ENCODE data around the gene NDUFS3. TPM values are rescaled to one million over a fixed set of nuclear protein-coding genes. Genes with fewer than 3 reads are reported as not detected.

The NDUFS3 gene
- total RNA-seq, 1 experiment from 2014 or later = 119 TPM

- H3F3A ChIP-seq (ENCODE audit: insufficient read depth, low read depth) = peaks cover 16% of the 10 kb centered on the region; the same call in 1 of the 2 replicates
- no peak for DNase-seq
- TF ChIP-seq CTCF (conservative IDR thresholded peaks at IDR 0.05) = no peak
- no peak for TF ChIP-seq EZH2 (IDR thresholded peaks at IDR 0.05; ENCODE audit: low read depth)
- no peaks in the 10 kb centered on the region for H3K9me3 ChIP-seq (ENCODE audit: insufficient read depth, low read depth)
- intact Hi-C loops (cut with micrococcal nuclease; ENCODE audit: unreplicated experiment) = no loop called here
- H3K4me2 ChIP-seq = peak overlapping the region; percentile 98
- H3K9me2 ChIP-seq (ENCODE audit: insufficient read depth) = no peaks in the 10 kb centered on the region
- no peaks in the 10 kb centered on the region for H4K20me1 ChIP-seq (ENCODE audit: insufficient read depth)
- H3K79me2 ChIP-seq (ENCODE audit: low read depth) = peaks cover 34% of the 10 kb centered on the region
- peak overlapping the region; percentile 80; the same call in 1 of the 2 replicates for H3K4me3 ChIP-seq
- H3K4me1 ChIP-seq (replicated peaks; ENCODE audit: insufficient read depth) = peaks cover 12% of the 10 kb centered on the region
- H3K27me3 ChIP-seq (ENCODE audit: insufficient read depth, low read depth) = no peaks in the 10 kb centered on the region
- H3K36me3 ChIP-seq (ENCODE audit: low read depth) = peaks cover 17% of the 10 kb centered on the region; the same call in 1 of the 2 replicates
- ChIA-PET POLR2A (ENCODE audit: unreplicated experiment) (interaction anchor here (0.5 to 0.6 kb wide), 3 partner anchors 11 to 1128 kb away, joined by 3 to 14 read pairs (median 5); no protein-coding TSS in a partner anchor), CTCF (no interaction called here)
- no peak overlapping the region for H3K27ac ChIP-seq
- BruUV-seq (replicated peaks) = TSS peak; percentile 39
- no peak overlapping the region for H2AFZ ChIP-seq
Measured at GRCh38 chr11:47577460-47578041, 1.3 kb upstream of the NDUFS3 start.

- no peak overlapping the region for H3K4me3 ChIP-seq
- TF ChIP-seq CTCF (conservative IDR thresholded peaks at IDR 0.05) = no peak
- TF ChIP-seq EZH2 (IDR thresholded peaks at IDR 0.05; ENCODE audit: low read depth) = no peak
- H2AFZ ChIP-seq = no peak overlapping the region
- H3K4me1 ChIP-seq (replicated peaks; ENCODE audit: insufficient read depth) = peaks cover 6% of the 10 kb centered on the region
- CTCF ChIA-PET = no interaction called here
- no peaks in the 10 kb centered on the region for H4K20me1 ChIP-seq (ENCODE audit: insufficient read depth)
- no peaks in the 10 kb centered on the region for H3K9me3 ChIP-seq (ENCODE audit: insufficient read depth, low read depth)
- H3K36me3 ChIP-seq (ENCODE audit: low read depth) = 0 out of 2 replicates have a peak, but pooled peaks cover 12% of the 10 kb centered on the region
- no peaks in the 10 kb centered on the region for H3K27me3 ChIP-seq (ENCODE audit: insufficient read depth, low read depth)
- H3K79me2 ChIP-seq (ENCODE audit: low read depth) = peaks cover 20% of the 10 kb centered on the region
- POLR2A ChIA-PET (ENCODE audit: unreplicated experiment) = no interaction called here
- BruUV-seq (replicated peaks) = no TSS peak
- no peak for DNase-seq
- H3K4me2 ChIP-seq = no peak overlapping the region
- no peaks in the 10 kb centered on the region for H3K9me2 ChIP-seq (ENCODE audit: insufficient read depth)
- H3K27ac ChIP-seq = no peak overlapping the region
- no peaks in the 10 kb centered on the region; the same call in 1 of the 2 replicates for H3F3A ChIP-seq (ENCODE audit: insufficient read depth, low read depth)
- intact Hi-C loops (cut with micrococcal nuclease; ENCODE audit: unreplicated experiment) = no loop called here
Measured at GRCh38 chr11:47583844-47584243, 5.0 kb downstream of the NDUFS3 start.

- no TSS peak for BruUV-seq (replicated peaks)
- Histone ChIP-seq H3K27me3 (ENCODE audit: insufficient read depth, low read depth) (no peaks in the 10 kb centered on the region), H2AFZ (no peak within 1 kb of the TSS), H3K4me2 (no peak within 1 kb of the TSS), H3K9me2 (ENCODE audit: insufficient read depth) (no peaks in the 10 kb centered on the region), H3F3A (ENCODE audit: insufficient read depth, low read depth) (no peaks in the 10 kb centered on the region; the same call in 1 of the 2 replicates), H4K20me1 (ENCODE audit: insufficient read depth) (no peaks in the 10 kb centered on the region), H3K4me1 (replicated peaks; ENCODE audit: insufficient read depth) (no peaks in the 10 kb centered on the region), H3K27ac (no peak within 1 kb of the TSS), H3K36me3 (ENCODE audit: low read depth) (0 out of 2 replicates have a peak, but pooled peaks cover 8% of the 10 kb centered on the region), H3K79me2 (ENCODE audit: low read depth) (no peaks in the 10 kb centered on the region), H3K4me3 (no peak within 1 kb of the TSS), H3K9me3 (ENCODE audit: insufficient read depth, low read depth) (no peaks in the 10 kb centered on the region)
- DNase-seq = no peak
- intact Hi-C loops (cut with micrococcal nuclease; ENCODE audit: unreplicated experiment) = no loop called here
- CTCF ChIA-PET = no interaction called here
- POLR2A ChIA-PET (ENCODE audit: unreplicated experiment) = no interaction called here
- TF ChIP-seq EZH2 (IDR thresholded peaks at IDR 0.05; ENCODE audit: low read depth) (no peak), CTCF (conservative IDR thresholded peaks at IDR 0.05) (no peak)
Measured at GRCh38 chr11:47586098-47586855, 7.4 kb downstream of the NDUFS3 start, which contains the start of gene FAM180B. Gene FAM180B, plus strand, starts transcription at chr11:47586678. Its CDS starts 91 bp downstream, at chr11:47586769.
